Measurements from ENCODE around the gene FCHSD2. TPM values are rescaled to one million over a fixed set of nuclear protein-coding genes. Genes with fewer than 3 reads are reported as not detected.
A peak's percentile ranks its signal among the peaks of the same experiment; 100 is the strongest.

The FCHSD2 gene
- total RNA-seq, 4 donors from 2014 or later, result 17.0 to 40.0 (median 27.0) TPM

DNA sequence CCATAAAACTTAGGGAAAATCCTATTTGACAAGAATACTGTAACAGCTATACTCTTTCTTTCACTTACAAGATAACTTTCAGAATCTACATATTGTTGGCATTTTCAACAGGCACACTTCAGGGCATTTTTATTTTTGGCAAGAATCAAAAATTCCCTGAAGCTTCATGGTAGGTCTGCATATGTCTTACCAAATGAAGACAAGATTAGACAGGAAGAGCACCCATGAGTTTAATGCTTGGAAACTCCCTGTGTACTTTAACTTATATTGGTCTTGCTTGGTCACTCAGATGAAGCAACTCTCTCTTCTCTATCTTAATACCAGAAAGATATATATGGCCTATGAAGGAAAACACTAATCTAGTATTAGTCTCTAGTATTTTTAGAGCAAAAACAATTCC lies 190.2 kb downstream of the FCHSD2 start:
- Histone ChIP-seq H3K4me3 (no peak overlapping the region), H3K4me1 (no peaks in the 10 kb centered on the region), H3K36me3 (no peaks in the 10 kb centered on the region), H3K27ac (no peak overlapping the region), H3K27me3 (no peaks in the 10 kb centered on the region), H3K9me3 (no peaks in the 10 kb centered on the region)
- no peak for ATAC-seq
- TF ChIP-seq EP300 (IDR thresholded peaks at IDR 0.05) (no peak), POLR2A (IDR thresholded peaks at IDR 0.05) (no peak), POLR2AphosphoS5 (IDR thresholded peaks at IDR 0.05) (no peak)
- TF ChIP-seq, protein P1, sequence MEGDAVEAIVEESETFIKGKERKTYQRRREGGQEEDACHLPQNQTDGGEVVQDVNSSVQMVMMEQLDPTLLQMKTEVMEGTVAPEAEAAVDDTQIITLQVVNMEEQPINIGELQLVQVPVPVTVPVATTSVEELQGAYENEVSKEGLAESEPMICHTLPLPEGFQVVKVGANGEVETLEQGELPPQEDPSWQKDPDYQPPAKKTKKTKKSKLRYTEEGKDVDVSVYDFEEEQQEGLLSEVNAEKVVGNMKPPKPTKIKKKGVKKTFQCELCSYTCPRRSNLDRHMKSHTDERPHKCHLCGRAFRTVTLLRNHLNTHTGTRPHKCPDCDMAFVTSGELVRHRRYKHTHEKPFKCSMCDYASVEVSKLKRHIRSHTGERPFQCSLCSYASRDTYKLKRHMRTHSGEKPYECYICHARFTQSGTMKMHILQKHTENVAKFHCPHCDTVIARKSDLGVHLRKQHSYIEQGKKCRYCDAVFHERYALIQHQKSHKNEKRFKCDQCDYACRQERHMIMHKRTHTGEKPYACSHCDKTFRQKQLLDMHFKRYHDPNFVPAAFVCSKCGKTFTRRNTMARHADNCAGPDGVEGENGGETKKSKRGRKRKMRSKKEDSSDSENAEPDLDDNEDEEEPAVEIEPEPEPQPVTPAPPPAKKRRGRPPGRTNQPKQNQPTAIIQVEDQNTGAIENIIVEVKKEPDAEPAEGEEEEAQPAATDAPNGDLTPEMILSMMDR (IDR thresholded peaks at IDR 0.05), result no peak

- Histone ChIP-seq H3K36me3 (no peaks in the 10 kb centered on the region), H3K27me3 (no peaks in the 10 kb centered on the region), H3K9me3 (no peaks in the 10 kb centered on the region), H3K4me1 (no peaks in the 10 kb centered on the region), H3K4me3 (no peak overlapping the region), H3K27ac (no peak overlapping the region)
- 85 to 98% methylated on average over 4 of the region's 4 CpGs for WGBS, 2 donors (ENCODE audit: low coverage in 1 of 2)
- TF ChIP-seq POLR2AphosphoS5 (IDR thresholded peaks at IDR 0.05), result peak; percentile 50
- no peak for TF ChIP-seq EP300 (IDR thresholded peaks at IDR 0.05)
- TF ChIP-seq, protein P1 (IDR thresholded peaks at IDR 0.05), result no peak
- no peak for ATAC-seq
Measured at GRCh38 chr11:72951193-72951592, 190.9 kb downstream of the FCHSD2 start.

DNA sequence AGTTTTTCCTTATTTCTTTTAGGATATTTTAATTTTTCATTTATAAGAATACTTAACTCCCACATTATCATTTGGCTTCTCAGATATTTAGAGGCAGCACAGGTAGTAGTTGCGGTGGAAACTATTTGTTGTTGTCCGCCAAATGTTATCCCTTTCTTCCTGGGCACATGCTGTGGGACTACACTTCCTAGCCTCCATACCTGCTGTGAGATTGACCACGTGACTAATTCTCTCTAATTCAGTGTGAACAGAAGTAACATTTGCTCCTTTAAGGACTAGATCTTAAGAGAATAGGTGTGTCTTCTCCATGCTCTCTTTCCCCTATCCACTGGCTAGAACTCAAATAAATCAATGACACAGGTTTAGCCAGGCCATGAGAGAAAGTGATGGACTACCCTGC lies 191.4 kb downstream of the FCHSD2 start:
- Histone ChIP-seq H3K27me3 (no peaks in the 10 kb centered on the region), H3K4me1 (no peaks in the 10 kb centered on the region), H3K4me3 (no peak overlapping the region), H3K9me3 (no peaks in the 10 kb centered on the region), H3K27ac (no peak overlapping the region), H3K36me3 (no peaks in the 10 kb centered on the region)
- TF ChIP-seq, protein P1 (IDR thresholded peaks at IDR 0.05), result no peak
- TF ChIP-seq POLR2AphosphoS5 (IDR thresholded peaks at IDR 0.05) (no peak), POLR2A (IDR thresholded peaks at IDR 0.05) (no peak), EP300 (IDR thresholded peaks at IDR 0.05) (no peak)
- 100% methylated on average over 3 of the region's 3 CpGs for WGBS, 2 donors (ENCODE audit: low coverage in 1 of 2)
- ATAC-seq, result no peak

- ATAC-seq, result no peak
- H3K27me3 ChIP-seq, result no peaks in the 10 kb centered on the region
- H3K4me1 ChIP-seq, result no peaks in the 10 kb centered on the region
- H3K4me3 ChIP-seq, result no peak overlapping the region
- WGBS, 2 donors (ENCODE audit: low coverage in 1 of 2), result 86 to 89% methylated on average over 1 of the region's 1 CpG
- H3K27ac ChIP-seq, result no peak overlapping the region
- no peaks in the 10 kb centered on the region for H3K36me3 ChIP-seq
- H3K9me3 ChIP-seq, result no peaks in the 10 kb centered on the region
- TF ChIP-seq POLR2A (IDR thresholded peaks at IDR 0.05), result no peak
- TF ChIP-seq, protein P1 (IDR thresholded peaks at IDR 0.05), result no peak
- TF ChIP-seq POLR2AphosphoS5 (IDR thresholded peaks at IDR 0.05), result no peak
- TF ChIP-seq EP300 (IDR thresholded peaks at IDR 0.05), result no peak
Measured at GRCh38 chr11:72947229-72947628, 194.9 kb downstream of the FCHSD2 start.

DNA sequence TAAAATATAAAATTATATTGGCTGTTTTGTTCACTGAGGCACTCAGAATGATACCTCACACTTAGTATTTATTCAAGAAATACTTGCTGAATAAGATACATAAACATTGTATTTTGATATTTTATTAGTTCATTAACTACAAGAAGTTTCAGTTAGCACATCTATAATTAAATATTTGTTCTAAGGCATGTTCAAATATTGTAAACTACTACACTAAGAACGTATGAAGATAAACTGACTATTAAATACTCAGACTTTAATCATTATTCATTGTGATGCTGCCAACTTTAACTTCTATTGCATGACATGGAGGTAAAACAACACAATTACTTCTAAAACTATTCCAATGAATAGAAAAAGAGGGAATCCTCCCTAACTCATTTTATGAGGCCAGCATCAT lies 198.5 kb downstream of the FCHSD2 start:
- no peak for TF ChIP-seq POLR2A (IDR thresholded peaks at IDR 0.05)
- no peak for TF ChIP-seq EP300 (IDR thresholded peaks at IDR 0.05)
- TF ChIP-seq, protein P1 (IDR thresholded peaks at IDR 0.05), result no peak
- no peak for TF ChIP-seq POLR2AphosphoS5 (IDR thresholded peaks at IDR 0.05)
- no peak for ATAC-seq
- Histone ChIP-seq H3K4me1 (peaks cover 0 to 6% (median 0%) of the 10 kb centered on the region in 3 donors), H3K36me3 (no peaks in the 10 kb centered on the region), H3K4me3 (no peak overlapping the region), H3K27ac (no peak overlapping the region), H3K27me3 (no peaks in the 10 kb centered on the region), H3K9me3 (no peaks in the 10 kb centered on the region)
- WGBS, 2 donors (ENCODE audit: low coverage in 1 of 2), result 17 to 24% methylated on average over 1 of the region's 1 CpG

Measured in gastroesophageal sphincter (tissue), 4 donors.